Measurements from ENCODE around the gene SLC38A11.

The SLC38A11 gene

DNA sequence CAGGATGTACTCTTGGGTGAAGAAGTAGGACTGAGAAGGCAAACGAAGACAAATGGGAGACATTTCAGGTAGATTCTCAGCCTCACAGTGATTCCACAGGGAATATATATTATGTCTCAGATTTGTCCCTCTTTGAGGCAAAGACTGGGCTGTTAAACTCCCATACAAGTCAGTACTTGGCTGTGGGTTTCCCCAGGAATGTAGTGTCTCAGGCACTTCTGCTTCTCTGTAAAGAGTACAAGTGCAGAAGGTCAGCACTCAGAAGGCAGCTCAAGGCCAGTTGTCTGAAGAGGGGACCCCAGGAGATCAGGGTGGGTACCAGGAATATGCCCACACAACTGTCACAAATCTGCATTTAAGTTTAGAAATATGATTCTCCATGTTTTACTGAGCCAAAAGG lies 73.8 kb downstream of the SLC38A11 start:
- no peak for DNase-seq
- in situ Hi-C loops (cut with HindIII; ENCODE audit: low pct_ligation_motif_present, low sequenced_read_pairs), result no loop called here

DNA sequence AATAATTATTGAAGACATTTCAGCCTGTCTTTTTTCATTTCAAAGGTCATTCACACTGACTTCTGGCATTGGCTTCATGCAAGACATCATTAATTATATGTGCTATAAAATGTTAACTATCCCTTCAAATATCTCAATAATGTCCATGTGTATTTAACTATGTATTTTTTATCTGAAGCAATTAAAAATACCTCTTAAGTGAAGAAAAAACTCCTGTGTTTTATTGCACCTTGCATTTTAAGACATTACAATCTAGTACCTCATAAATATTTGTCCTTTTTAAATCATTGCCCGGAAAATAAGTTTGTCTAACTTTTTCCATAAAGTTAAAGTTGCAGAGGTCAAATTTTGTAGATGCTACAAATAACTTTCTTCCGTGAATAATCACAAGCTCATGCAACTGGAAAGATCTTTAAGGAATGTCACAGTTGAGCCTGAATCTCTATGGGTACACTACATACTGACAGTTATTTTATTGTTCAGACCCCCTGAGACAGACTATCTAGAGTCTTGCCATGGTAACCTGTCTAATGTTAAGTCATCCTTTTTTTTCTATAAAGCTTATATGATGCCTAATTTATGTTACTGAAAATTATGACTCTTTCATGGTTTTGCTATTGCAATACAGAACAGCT lies 75.3 kb downstream of the SLC38A11 start:
- no peaks in the 10 kb centered on the region for H3K27me3 ChIP-seq (replicated peaks)
- TF ChIP-seq, protein P1, sequence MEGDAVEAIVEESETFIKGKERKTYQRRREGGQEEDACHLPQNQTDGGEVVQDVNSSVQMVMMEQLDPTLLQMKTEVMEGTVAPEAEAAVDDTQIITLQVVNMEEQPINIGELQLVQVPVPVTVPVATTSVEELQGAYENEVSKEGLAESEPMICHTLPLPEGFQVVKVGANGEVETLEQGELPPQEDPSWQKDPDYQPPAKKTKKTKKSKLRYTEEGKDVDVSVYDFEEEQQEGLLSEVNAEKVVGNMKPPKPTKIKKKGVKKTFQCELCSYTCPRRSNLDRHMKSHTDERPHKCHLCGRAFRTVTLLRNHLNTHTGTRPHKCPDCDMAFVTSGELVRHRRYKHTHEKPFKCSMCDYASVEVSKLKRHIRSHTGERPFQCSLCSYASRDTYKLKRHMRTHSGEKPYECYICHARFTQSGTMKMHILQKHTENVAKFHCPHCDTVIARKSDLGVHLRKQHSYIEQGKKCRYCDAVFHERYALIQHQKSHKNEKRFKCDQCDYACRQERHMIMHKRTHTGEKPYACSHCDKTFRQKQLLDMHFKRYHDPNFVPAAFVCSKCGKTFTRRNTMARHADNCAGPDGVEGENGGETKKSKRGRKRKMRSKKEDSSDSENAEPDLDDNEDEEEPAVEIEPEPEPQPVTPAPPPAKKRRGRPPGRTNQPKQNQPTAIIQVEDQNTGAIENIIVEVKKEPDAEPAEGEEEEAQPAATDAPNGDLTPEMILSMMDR (IDR thresholded peaks at IDR 0.05; ENCODE audit: low read depth, low read length, missing control alignments), result no peak
- in situ Hi-C loops (cut with HindIII; ENCODE audit: low pct_ligation_motif_present, low sequenced_read_pairs), result no loop called here
- H3K27ac ChIP-seq, result no peak overlapping the region
- no peaks in the 10 kb centered on the region for H3K36me3 ChIP-seq (replicated peaks)
- no peak overlapping the region for H3K4me3 ChIP-seq (ENCODE audit: low read depth, low read length)
- DNase-seq, result no peak

More for the DNA sequence above, 73.8 kb downstream of the SLC38A11 start:
- H3K36me3 ChIP-seq (replicated peaks), result no peaks in the 10 kb centered on the region
- TF ChIP-seq, protein P1 (IDR thresholded peaks at IDR 0.05; ENCODE audit: low read depth, low read length, missing control alignments), result no peak
- no peak overlapping the region for H3K4me3 ChIP-seq (ENCODE audit: low read depth, low read length)
- no peaks in the 10 kb centered on the region for H3K27me3 ChIP-seq (replicated peaks)
- H3K27ac ChIP-seq, result no peak overlapping the region

DNA sequence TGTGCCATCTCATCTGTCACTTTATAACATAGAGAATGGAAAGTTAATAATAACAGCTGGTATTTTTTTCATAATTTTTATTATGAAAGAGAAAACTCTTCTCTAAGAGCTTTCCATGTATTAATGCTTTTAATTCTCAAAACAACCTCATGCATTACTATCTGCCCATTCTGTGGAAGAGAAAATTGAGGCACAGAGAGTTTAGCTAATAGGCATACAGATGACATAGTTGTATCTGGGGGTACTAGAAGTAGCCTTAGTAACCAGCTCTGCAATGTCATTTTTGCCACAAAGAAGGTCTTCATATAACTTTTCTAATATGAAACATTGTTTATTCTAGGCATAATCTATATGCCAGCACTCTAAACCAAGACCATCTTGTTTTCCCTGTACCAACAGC lies 77.4 kb downstream of the SLC38A11 start:
- TF ChIP-seq, protein P1 (IDR thresholded peaks at IDR 0.05; ENCODE audit: low read depth, low read length, missing control alignments), result no peak
- Histone ChIP-seq H3K27me3 (replicated peaks) (no peaks in the 10 kb centered on the region), H3K4me3 (ENCODE audit: low read depth, low read length) (no peak overlapping the region), H3K36me3 (replicated peaks) (no peaks in the 10 kb centered on the region), H3K27ac (no peak overlapping the region)
- in situ Hi-C loops (cut with HindIII; ENCODE audit: low pct_ligation_motif_present, low sequenced_read_pairs), result no loop called here
- DNase-seq, result no peak

DNA sequence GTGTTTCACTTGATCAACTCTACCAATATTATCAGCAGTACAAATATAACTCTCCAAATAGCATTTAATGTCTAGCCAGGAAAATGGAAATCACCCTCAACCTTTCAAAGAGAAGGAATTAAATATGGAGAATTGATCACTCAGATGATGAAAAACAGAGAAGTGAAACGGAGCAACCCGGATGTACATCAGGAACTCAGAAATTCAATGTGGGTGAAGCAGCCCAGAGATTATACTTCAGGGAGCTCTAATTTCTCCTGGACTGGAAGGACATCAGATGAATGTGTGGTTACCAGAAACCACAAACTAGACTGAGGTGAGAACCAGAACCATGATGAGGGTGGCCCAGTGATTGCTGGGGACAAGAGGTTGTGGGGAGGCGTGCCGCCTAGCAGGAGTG lies 78.2 kb downstream of the SLC38A11 start:
- Histone ChIP-seq H3K4me3 (ENCODE audit: low read depth, low read length) (no peak overlapping the region), H3K36me3 (replicated peaks) (no peaks in the 10 kb centered on the region), H3K27me3 (replicated peaks) (no peaks in the 10 kb centered on the region), H3K27ac (no peak overlapping the region)
- no peak for DNase-seq
- TF ChIP-seq, protein P1 (IDR thresholded peaks at IDR 0.05; ENCODE audit: low read depth, low read length, missing control alignments), result no peak
- in situ Hi-C loops (cut with HindIII; ENCODE audit: low pct_ligation_motif_present, low sequenced_read_pairs), result no loop called here

DNA sequence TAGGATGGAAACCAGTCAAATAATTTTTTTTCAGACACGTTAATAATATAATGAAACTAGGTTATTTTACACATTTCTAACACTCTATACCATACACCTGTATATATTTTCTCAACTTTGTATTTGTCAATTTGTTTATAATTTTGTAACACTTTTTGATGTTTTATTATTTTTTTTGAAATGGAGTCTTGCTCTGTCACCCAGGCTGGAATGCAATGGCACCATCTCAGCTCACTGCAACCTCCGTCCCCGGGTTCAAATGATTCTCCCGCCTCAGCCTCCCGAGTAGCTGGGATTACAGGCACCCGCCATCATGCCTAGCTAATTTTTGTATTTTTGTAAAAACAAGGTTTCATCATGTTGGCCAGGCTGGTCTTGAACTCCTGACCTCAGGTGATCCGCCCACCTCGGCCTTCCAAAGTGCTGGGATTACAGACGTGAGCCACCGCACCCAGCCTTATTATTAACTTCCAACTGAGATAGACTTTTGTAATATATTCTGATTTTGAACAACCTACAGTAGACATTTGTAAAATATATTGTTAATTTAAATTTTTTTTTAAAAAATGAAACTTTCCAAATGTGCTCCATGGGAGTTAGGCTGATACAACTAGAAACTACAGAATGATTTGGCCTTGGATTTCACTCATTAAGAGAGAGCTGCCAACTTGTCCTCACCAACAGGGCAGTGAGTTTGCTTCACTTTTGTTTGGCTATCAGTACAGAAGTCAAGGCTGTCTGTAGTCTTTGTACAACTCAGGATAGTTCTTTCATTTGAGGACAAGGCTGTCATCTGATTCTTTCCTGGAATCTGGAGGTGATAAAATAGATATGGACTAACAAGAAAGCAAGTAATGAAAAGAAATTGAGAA lies 79.8 kb downstream of the SLC38A11 start:
- TF ChIP-seq, protein P1 (IDR thresholded peaks at IDR 0.05; ENCODE audit: low read depth, low read length, missing control alignments), result no peak
- in situ Hi-C loops (cut with HindIII; ENCODE audit: low pct_ligation_motif_present, low sequenced_read_pairs), result no loop called here
- no peak for DNase-seq
- H3K4me3 ChIP-seq (ENCODE audit: low read depth, low read length), result no peak overlapping the region
- H3K36me3 ChIP-seq (replicated peaks), result no peaks in the 10 kb centered on the region
- no peak overlapping the region for H3K27ac ChIP-seq
- no peaks in the 10 kb centered on the region for H3K27me3 ChIP-seq (replicated peaks)
